GM19463 (cell line): ENCODE results near the gene LKAAEAR1.
"Not testable (repeated sequence)": the region's sequence is repeated elsewhere in the genome, so short reads cannot be mapped to it uniquely, and the experiment has no call there.

Source experiments
- ATAC-seq: cut with Tn5 transposase; IDR thresholded peaks from one replicate; pipeline ENCODE4 v1.9.1; 2021; ENCODE audit warnings: mild to moderate bottlenecking, moderate library complexity; ENCODE audit not compliant: unreplicated experiment

Gene LKAAEAR1

GRCh38 chr20:64099880-64100565 is 15.8 kb upstream of the LKAAEAR1 start:
- no peak for ATAC-seq

DNA sequence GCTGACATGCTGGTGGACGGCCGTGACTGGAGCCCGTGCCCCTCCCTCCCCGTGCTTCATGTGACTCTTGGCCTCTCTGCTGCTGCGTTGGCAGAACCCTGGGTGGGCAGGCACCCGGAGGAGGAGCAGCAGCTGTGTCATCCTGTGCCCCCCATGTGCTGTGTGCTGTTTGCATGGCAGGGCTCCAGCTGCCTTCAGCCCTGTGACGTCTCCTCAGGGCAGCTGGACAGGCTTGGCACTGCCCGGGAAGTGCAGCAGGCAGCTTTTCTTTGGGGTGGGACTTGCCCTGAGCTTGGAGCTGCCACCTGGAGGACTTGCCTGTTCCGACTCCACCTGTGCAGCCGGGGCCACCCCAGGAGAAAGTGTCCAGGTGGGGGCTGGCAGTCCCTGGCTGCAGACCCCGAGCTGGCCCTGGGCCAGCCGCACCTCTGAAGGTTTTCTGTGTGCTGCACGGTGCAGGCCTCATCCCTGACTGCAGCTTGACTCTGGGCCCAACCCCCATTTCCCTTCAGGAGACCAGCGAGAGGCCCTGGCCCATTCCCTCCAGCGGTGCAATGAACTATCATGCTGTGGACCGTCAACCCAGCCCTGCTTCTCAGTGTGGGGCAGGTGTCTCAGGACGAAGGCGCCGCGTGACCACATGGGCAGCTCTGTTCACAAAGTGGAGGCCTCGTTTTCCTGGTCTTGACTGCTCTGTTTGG is 15.0 kb upstream of the LKAAEAR1 start:
- ATAC-seq = no peak

DNA sequence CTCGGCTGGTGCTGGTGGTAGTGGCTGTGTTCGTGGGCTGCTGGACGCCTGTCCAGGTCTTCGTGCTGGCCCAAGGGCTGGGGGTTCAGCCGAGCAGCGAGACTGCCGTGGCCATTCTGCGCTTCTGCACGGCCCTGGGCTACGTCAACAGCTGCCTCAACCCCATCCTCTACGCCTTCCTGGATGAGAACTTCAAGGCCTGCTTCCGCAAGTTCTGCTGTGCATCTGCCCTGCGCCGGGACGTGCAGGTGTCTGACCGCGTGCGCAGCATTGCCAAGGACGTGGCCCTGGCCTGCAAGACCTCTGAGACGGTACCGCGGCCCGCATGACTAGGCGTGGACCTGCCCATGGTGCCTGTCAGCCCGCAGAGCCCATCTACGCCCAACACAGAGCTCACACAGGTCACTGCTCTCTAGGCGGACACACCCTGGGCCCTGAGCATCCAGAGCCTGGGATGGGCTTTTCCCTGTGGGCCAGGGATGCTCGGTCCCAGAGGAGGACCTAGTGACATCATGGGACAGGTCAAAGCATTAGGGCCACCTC is 14.3 kb upstream of the LKAAEAR1 start:
- ATAC-seq = no peak

- no peak for ATAC-seq
Measured at GRCh38 chr20:64096535-64096934, 12.3 kb upstream of the LKAAEAR1 start.

DNA sequence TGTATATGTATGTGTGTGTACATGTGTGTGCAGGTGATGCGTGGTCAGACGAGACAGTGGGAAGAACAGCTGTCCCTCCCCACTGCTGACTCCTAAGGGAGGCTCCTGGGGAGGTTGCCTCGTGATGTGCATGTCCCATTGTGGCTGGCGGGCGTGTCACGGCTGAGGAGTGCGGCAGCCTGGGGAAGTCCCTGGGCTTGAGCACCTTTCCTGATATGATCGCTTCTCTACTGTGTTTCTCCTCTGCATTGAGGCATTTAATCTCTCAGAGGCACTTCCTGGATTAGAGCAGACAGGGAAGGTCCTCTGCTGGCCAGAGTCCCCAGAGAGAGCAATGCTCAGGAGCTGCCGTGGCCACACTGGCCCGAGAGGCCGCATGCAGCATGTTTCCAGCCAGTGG is 11.7 kb upstream of the LKAAEAR1 start:
- no peak for ATAC-seq

DNA sequence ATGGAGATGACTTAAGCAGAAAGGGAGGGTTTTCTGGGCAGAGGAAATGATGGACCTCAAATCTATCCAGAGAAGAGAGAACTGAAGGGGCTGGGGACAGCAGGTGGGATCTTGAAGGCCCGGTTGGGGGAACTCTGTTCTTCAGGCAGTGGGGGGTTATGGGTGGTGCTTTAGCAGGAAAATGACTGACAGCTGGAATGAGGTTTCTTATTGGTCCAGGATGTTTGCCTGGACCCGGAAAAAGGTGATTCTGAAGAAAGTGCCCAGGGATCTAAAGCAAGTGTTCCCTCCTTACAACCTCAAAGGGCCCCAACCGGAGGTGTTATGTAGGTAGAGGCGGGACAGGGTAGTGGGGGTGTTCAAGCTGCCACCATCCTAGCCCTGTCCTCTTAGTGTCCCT is 11.3 kb upstream of the LKAAEAR1 start:
- ATAC-seq = no peak

GRCh38 chr20:64093013-64093503 is 8.9 kb upstream of the LKAAEAR1 start:
- ATAC-seq = no peak

DNA sequence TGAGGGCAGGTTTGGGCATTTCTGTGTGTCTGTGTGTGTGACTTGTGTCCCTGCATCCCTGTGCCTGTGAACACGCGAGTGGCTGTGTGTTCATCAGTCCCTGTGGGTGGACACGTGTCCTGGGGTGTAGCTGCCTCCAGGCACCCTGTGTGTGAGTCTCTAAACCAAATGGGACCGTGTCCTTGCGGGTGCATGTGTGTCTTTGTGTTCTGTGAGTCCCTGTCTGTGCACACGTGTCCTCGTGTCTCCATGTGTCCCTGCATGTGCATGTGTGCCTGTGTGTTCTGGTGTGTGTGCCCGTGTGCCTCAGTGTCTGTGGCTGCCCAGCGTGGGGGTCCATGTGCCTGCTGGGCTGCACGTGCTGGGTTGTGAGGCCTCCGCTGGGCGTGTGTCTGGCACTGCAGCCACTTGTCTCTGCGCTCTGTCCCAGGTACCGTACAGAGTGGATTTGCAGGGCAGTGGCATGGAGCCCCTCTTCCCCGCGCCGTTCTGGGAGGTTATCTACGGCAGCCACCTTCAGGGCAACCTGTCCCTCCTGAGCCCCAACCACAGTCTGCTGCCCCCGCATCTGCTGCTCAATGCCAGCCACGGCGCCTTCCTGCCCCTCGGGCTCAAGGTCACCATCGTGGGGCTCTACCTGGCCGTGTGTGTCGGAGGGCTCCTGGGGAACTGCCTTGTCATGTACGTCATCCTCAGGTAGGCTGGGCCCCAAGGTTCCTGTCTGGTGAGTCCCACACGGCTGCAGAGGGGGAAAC is 8.2 kb upstream of the LKAAEAR1 start:
- ATAC-seq = no peak

- ATAC-seq = no peak
Measured at GRCh38 chr20:64091770-64092169, 7.6 kb upstream of the LKAAEAR1 start.

GRCh38 chr20:64091340-64091739 is 7.1 kb upstream of the LKAAEAR1 start:
- ATAC-seq = no peak

GRCh38 chr20:64090165-64090564 is 6.0 kb upstream of the LKAAEAR1 start:
- ATAC-seq = no peak

DNA sequence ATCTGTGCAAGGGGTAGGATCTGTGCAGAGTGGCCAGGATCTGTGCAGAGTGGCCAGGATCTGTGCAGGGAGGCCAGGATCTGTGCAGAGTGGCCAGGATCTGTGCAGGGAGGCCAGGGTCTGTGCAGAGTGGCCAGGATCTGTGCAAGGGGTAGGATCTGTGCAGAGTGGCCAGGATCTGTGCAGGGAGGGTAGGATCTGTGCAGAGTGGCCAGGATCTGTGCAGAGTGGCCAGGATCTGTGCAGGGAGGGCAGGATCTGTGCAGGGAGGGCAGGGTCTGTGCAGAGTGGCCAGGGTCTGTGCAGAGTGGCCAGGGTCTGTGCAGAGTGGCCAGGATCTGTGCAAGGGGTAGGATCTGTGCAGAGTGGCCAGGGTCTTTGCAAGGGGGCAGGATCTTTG is 4.4 kb upstream of the LKAAEAR1 start:
- ATAC-seq = not testable (repeated sequence)

DNA sequence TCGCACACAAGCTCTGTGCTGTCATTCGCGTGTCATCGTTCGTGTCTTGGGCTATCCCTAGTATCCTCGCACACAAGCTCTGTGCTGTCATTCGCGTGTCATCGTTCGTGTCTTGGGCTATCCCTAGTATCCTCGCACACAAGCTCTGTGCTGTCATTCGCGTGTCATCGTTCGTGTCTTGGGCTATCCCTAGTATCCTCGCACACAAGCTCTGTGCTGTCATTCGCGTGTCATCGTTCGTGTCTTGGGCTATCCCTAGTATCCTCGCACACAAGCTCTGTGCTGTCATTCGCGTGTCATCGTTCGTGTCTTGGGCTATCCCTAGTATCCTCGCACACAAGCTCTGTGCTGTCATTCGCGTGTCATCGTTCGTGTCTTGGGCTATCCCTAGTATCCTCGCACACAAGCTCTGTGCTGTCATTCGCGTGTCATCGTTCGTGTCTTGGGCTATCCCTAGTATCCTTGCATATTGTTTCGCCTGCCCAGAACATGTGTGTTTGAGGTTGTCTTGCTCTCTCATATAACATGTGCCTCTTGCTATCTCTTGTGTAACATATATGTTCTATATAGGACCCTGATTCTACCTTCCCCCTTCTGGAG is 3.1 kb upstream of the LKAAEAR1 start:
- not testable (repeated sequence) for ATAC-seq

- ATAC-seq = no peak
Measured at GRCh38 chr20:64086801-64087200, 2.6 kb upstream of the LKAAEAR1 start.

DNA sequence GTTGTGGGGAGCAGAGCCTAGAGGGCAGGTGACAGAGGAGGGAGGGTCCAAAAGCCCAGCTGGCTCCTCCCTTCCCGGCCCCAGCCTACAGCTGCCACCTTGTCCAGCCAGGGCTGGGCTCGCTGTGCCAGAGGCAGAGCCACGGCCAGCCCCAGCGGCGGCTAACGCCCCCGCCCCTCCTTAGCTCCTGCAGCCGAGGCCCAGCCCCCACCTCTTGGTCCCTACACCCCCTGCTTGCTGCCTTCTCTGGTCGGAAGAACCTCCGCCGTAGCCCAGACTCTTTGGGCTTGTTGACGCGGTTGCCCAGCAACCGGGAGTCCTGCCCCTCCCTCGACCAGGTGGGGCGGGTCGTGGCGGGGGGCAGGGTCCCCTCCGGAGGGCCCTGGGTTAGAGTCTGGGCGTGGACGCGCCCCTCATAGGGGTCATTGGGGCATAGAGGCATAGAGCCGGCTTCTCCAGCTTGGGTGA is 521 bp upstream of the LKAAEAR1 start:
- ATAC-seq = no peak

DNA sequence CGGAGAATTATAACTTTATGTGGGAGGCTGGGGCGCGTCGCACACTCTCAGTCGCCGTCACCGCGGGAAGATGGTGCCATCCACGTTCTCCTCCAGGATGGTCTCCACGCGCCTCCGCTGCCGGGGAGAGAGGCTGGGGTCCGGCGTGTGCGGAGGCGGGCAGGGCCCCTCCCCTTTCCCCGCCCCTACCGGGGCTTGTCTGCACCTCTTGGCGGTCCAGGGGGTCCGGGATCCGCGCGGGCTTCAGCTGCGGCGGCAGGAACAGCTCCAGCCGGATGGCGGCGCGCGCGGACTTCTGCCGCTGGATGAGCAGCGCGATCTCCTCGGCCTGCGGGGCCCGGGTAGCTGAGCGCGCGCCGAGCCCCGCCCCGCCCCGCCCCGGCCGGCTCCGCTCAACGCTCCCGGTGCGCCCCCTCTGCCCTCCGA is 807 bp downstream of the LKAAEAR1 start:
- ATAC-seq = no peak

- no peak for ATAC-seq
Measured at GRCh38 chr20:64082820-64083377, 1.3 kb downstream of the LKAAEAR1 start.

- no peak for ATAC-seq
Measured at GRCh38 chr20:64082126-64082731, 2.0 kb downstream of the LKAAEAR1 start.

DNA sequence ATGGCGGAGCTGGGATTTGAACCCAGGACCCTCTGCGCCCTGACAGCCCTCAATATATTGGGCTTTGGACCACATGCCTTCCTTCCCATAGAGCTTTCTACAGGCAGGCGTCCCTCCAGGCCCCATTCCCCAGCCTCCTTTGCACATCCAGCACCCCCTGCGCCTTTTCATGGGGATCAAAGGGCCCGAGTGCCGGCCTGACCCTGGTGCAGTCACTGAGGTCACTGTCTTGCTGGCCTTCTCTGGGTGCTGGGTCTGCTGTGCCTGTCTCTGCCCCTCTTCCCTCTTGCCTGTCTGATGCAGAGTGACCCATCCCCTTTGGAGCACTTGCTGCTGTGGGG is 2.6 kb downstream of the LKAAEAR1 start:
- no peak for ATAC-seq
